Measurements from ENCODE around the gene PROX1.

PROX1 gene

DNA sequence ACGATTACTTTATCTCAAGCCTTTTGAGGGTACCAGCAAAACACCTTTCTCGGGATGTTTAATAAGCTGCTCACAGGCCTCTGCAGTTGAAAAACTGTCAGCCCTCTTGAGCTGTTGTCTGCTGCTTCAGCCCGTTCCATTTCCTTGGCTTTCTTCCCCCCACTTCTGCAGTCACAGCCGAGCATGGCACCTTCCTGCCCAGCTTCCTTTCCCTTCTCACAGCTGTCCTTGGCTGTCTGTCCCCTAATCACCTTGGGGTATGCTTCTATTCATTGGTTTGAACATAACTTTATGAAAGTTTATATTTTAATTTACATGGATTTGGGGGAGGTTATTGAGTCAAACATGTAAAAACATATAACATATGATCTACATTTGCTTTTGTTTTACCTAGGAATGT lies 6.9 kb upstream of the PROX1 start:
- no peak for DNase-seq

GRCh38 chr1:213982289-213982671 lies 5.5 kb upstream of the PROX1 start:
- DNase-seq = no peak

GRCh38 chr1:213982672-213983492 lies 4.9 kb upstream of the PROX1 start:
- no peak for DNase-seq

GRCh38 chr1:213983493-213984386 lies 4.0 kb upstream of the PROX1 start:
- DNase-seq = no peak

DNA sequence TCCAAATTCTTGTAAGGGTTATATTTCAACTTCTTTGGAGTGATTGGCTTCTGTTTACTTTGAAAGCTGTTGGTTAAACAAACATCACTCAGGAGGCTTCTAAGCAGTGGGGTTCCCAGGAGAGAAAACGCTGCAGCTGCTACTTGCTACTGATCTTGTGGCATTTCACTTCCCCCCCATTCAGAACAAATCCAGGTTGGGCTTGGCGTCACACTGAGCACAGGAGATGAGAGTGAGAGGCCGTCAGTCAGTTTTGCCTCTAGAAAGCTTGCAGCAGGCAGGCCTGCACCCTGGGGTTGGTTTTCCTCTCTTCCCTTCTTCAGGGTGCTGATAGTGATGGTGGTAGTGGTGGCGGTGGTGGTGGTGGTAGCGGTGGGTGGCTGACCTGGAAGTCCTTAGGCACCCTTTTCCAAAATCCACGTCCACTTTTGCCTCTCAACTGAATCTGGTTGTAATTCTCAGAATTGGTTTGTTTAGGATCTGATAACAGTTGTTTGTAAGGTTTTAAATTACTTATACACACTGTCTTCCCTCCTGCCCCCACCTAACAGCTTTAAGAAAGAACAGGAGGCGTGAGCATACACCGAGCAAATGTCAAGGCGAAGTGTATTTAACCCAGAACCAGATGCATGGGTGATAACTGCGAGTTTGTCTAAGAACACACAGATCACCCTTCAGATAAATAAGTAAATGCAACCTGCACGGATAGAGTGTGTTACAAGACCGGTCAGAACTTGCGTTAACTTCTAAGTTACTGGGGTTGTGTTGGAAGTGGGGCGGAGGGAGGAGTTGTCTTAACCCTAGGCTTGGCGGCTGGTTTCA lies 3.2 kb upstream of the PROX1 start:
- DNase-seq = no peak

GRCh38 chr1:213985209-213986019 lies 2.4 kb upstream of the PROX1 start:
- no peak for DNase-seq

DNA sequence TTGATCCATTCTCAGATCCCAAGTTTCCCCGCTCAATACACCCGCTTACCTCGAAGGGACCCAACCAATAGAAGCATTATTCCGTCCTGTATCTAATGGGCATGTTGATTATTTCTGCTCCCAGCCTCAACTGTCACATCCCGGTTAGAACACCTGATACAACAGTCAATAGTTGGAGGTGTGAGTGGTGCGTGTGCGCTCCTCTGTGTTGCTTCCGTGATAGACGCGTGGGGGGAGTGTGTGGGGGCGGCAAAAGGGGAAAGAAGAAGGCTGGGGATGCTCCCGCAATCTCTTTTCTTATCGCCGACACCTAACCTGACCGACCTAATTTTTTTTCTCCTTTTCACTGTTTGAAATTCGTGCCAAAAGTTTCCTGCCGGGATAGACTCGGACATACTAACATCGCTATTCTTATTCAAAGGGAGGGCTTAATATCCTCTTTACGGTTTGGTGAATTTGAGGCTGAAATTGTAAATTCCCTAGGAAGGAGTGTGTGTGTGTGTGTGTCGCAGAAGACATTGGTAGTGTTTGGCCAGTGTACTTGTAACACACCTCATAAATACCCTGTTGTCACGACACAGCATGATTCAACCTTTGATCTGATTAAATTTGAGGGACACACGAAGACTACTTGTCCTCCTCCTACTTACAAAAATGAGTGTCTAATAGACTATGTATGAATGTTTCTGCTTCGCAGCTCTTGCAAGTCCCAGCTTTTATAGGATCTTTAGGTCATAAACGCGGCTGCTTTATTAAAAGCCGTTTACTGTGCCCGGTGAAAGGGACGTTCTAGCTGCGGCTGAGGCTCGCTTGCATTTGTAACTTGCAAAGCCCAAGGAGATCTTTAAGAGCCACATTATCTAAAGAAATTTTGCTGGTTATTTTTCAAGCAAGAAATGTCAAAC lies 1.5 kb upstream of the PROX1 start:
- DNase-seq = no peak

DNA sequence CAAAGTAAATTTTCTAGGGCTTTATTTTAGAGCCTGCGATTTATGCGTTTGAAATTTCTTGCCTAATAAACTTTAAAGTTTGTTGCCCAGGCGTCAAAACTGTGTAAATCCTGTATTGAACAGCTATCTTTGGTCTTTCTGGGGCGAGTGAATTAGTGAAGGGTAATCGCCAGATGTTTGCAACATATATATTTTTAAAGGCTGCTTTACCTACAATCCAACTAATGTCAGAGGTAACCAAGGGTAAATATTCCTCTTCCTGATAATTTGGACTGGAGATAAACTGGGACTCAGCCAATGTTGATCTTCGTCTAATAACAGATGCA lies 885 bp upstream of the PROX1 start:
- DNase-seq = no peak

DNA sequence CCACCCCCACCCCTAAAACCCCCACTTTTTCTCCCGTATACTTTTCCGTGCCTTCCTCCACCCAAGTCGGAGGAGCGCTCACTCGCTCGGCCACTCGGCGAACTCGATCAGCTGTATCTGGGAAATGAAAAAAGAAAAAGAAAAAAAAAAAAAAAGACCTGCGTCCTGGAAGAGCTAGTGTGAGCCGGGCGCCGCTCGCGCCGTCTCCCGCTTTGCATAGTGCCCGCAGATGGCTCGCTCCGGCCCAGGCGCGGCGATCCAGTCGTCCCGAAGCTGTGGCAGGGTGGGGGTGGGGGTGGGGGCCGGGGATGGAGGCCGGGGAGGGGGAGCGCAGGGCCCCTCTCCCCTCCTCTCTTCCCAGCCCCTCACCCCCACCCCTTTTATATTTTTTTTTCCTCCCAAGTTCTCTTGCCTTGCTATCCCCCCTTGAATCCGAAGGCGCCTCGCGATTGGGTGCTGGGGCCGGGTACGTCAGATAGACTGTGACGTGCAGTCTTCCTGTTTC lies 299 bp upstream of the PROX1 start:
- peak; percentile 69 for DNase-seq

- no peak for DNase-seq
These were observed 781 bp downstream of the PROX1 start for GRCh38 chr1:213988507-213989001.

- no peak for DNase-seq
These were observed 1.5 kb downstream of the PROX1 start for GRCh38 chr1:213989002-213989855.

- DNase-seq = no peak
These were observed 6.2 kb downstream of the PROX1 start for GRCh38 chr1:213993929-213994328.

DNA sequence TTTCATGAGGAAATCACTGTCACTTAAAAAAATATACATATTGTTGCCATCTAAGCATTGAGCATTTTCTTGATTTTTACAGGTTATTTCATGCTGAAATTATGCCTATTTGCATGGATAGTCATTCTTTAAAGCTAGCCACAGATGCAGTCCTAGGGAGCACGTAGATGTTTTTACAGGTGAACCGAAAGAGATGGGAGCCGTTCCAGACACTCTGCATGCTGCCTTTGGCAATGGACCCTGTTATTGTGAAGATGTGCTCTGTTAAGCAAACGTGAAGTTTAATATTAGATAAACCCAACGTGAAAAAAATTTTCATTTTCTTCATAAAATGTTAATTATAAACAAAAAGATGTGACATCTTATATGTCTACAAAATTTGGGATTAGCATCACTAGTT lies 7.1 kb downstream of the PROX1 start:
- no peak for DNase-seq

GRCh38 chr1:213995603-213996002 lies 7.8 kb downstream of the PROX1 start:
- no peak for DNase-seq

GRCh38 chr1:213996320-213997037 lies 8.7 kb downstream of the PROX1 start:
- no peak for DNase-seq

DNA sequence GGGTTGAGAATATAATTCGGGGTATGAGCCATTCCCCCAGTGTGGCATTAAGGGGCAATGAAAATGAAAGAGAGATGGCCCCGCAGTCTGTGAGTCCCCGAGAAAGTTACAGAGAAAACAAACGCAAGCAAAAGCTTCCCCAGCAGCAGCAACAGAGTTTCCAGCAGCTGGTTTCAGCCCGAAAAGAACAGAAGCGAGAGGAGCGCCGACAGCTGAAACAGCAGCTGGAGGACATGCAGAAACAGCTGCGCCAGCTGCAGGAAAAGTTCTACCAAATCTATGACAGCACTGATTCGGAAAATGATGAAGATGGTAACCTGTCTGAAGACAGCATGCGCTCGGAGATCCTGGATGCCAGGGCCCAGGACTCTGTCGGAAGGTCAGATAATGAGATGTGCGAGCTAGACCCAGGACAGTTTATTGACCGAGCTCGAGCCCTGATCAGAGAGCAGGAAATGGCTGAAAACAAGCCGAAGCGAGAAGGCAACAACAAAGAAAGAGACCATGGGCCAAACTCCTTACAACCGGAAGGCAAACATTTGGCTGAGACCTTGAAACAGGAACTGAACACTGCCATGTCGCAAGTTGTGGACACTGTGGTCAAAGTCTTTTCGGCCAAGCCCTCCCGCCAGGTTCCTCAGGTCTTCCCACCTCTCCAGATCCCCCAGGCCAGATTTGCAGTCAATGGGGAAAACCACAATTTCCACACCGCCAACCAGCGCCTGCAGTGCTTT lies 9.4 kb downstream of the PROX1 start:
- DNase-seq = no peak

DNA sequence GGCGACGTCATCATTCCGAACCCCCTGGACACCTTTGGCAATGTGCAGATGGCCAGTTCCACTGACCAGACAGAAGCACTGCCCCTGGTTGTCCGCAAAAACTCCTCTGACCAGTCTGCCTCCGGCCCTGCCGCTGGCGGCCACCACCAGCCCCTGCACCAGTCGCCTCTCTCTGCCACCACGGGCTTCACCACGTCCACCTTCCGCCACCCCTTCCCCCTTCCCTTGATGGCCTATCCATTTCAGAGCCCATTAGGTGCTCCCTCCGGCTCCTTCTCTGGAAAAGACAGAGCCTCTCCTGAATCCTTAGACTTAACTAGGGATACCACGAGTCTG lies 10.0 kb downstream of the PROX1 start:
- DNase-seq = no peak

GRCh38 chr1:213998785-213999184 lies 11.0 kb downstream of the PROX1 start:
- no peak for DNase-seq

DNA sequence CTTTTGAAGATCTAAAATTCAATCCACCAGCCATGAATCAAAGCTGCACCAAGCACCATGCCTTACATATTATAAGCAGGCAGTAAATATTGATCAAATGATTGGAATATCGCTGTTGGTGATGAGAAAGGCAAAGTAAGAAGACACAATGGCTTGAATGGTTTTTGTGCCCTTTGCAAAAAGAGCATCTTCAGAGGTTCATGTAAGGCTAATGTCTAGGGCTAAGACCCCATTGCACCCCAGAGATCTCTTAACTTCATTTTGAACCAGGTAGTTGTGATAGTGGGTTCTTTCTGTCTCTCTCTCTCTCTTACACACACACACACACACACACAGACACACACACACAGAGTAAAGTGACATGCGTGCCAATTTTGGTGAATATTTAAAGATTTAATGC lies 12.0 kb downstream of the PROX1 start:
- no peak for DNase-seq

All from stimulated activated CD8-positive, alpha-beta memory T cell treated with anti-CD3 and anti-CD28 coated beads, Interleukin-4, amount 100 ng/mL, for 48 hours (primary cell).